Measurements from ENCODE around the gene MRPL11. TPM values are rescaled to one million over a fixed set of nuclear protein-coding genes. Genes with fewer than 3 reads are reported as not detected.

Gene MRPL11
- total RNA-seq, 1 donor from 2014 or later = 33.3 TPM

- peak; percentile 73 for DNase-seq (ENCODE audit: low read depth)
These were observed 49.8 kb downstream of the MRPL11 start for GRCh38 chr11:66388780-66389386.

- peak; percentile 90 for DNase-seq (ENCODE audit: low read depth)
These were observed 52.2 kb downstream of the MRPL11 start for GRCh38 chr11:66386171-66387069.

Other genes starting within 250 kb of the MRPL11 start
- gene KLC2, start 181.1 kb downstream of the MRPL11 start, total RNA-seq = 12.0 and 33.4 TPM in 2 replicates
- gene RAB1B, start 170.2 kb downstream of the MRPL11 start, total RNA-seq = 87.3 and 140 TPM in 2 replicates
- gene CNIH2, start 160.7 kb downstream of the MRPL11 start, total RNA-seq = 0.15 TPM in 1 of 2 replicates, not detected in the other
- gene YIF1A, start 149.7 kb downstream of the MRPL11 start, total RNA-seq = 87.7 and 166 TPM in 2 replicates
- 0.10 TPM in 1 of 2 replicates, not detected in the other for gene TMEM151A, start 147.0 kb downstream of the MRPL11 start, total RNA-seq
- under 0.01 TPM in 1 of 2 replicates, not detected in the other for gene CD248, start 121.8 kb downstream of the MRPL11 start, total RNA-seq
- 5.9 and 7.4 TPM in 2 replicates for gene RIN1, start 102.4 kb downstream of the MRPL11 start, total RNA-seq
- gene BRMS1, start 93.7 kb downstream of the MRPL11 start, total RNA-seq = 50.1 and 74.1 TPM in 2 replicates
- gene B4GAT1, start 91.2 kb downstream of the MRPL11 start, total RNA-seq = 20.7 and 32.2 TPM in 2 replicates
- gene SLC29A2, start 67.1 kb downstream of the MRPL11 start, total RNA-seq = 1.4 and 5.3 TPM in 2 replicates
- not detected in 2 replicates for gene NPAS4, start 17.8 kb downstream of the MRPL11 start, total RNA-seq
- gene PELI3, start 28.1 kb upstream of the MRPL11 start, total RNA-seq = 4.9 and 6.7 TPM in 2 replicates
- gene DPP3, start 41.6 kb upstream of the MRPL11 start, total RNA-seq = 73.6 and 95.2 TPM in 2 replicates
- 20.7 and 120 TPM in 2 replicates for gene BBS1, start 71.8 kb upstream of the MRPL11 start, total RNA-seq
- gene ZDHHC24, start 107.2 kb upstream of the MRPL11 start, total RNA-seq = 15.4 and 15.5 TPM in 2 replicates
- gene ACTN3, start 108.1 kb upstream of the MRPL11 start, total RNA-seq = not detected in 2 replicates
- gene CTSF, start 129.8 kb upstream of the MRPL11 start, total RNA-seq = 6.6 and 46.7 TPM in 2 replicates
- 0.35 and 0.80 TPM in 2 replicates for gene CCDC87, start 154.2 kb upstream of the MRPL11 start, total RNA-seq
- 21.0 and 23.8 TPM in 2 replicates for gene CCS, start 154.3 kb upstream of the MRPL11 start, total RNA-seq
- 17.9 and 36.4 TPM in 2 replicates for gene RBM14, start 177.8 kb upstream of the MRPL11 start, total RNA-seq
- 122 and 200 TPM in 2 replicates for gene RBM4, start 199.9 kb upstream of the MRPL11 start, total RNA-seq
- gene RBM4B, start 239.0 kb upstream of the MRPL11 start, total RNA-seq = 16.1 and 26.7 TPM in 2 replicates

Measured in renal cortical epithelial cell (primary cell).